ENCODE data around the gene TMEM145. TPM values are rescaled to one million over a fixed set of nuclear protein-coding genes. Genes with fewer than 3 reads are reported as not detected.

TMEM145 gene
- total RNA-seq, 4 donors from 2014 or later: not detected

DNA sequence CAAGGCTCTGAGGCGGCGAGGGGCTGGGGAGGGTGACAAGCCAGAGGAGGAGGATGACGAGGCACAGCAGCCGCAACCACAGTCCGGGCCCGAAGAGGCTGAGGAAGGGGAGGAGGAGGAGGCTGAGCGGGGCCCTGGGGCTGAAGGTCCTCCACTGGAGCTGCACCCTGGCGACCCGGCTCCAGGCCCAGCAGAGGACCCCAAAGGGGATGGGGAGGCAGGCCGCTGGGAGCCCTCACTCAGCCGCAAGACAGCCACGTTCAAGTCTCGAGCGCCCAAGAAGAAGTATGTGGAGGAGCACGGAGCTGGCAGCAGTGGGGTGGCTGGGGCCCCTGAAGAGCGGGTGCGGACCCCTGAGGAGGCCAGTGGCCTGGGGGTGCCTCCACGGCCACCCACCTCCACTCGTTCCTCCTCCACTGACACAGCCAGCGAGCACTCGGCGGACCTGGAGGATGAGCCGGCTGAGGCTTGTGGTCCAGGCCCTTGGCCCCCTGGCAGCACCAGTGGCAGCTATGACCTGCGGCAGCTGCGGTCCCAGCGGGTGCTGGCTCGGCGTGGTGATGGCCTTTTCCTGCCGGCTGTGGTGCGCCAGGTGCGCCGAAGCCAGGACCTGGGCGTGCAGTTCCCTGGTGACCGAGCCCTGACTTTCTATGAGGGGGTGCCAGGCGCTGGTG lies 41.1 kb upstream of the TMEM145 start:
- intact Hi-C loops (cut with DNase I): no loop called here
- TF ChIP-seq POLR2AphosphoS5 (IDR thresholded peaks at IDR 0.05): no peak
- TF ChIP-seq, protein P1, sequence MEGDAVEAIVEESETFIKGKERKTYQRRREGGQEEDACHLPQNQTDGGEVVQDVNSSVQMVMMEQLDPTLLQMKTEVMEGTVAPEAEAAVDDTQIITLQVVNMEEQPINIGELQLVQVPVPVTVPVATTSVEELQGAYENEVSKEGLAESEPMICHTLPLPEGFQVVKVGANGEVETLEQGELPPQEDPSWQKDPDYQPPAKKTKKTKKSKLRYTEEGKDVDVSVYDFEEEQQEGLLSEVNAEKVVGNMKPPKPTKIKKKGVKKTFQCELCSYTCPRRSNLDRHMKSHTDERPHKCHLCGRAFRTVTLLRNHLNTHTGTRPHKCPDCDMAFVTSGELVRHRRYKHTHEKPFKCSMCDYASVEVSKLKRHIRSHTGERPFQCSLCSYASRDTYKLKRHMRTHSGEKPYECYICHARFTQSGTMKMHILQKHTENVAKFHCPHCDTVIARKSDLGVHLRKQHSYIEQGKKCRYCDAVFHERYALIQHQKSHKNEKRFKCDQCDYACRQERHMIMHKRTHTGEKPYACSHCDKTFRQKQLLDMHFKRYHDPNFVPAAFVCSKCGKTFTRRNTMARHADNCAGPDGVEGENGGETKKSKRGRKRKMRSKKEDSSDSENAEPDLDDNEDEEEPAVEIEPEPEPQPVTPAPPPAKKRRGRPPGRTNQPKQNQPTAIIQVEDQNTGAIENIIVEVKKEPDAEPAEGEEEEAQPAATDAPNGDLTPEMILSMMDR (IDR thresholded peaks at IDR 0.05): no peak
- no peak for TF ChIP-seq POLR2A (IDR thresholded peaks at IDR 0.05; ENCODE audit: low read depth)
- no peak for TF ChIP-seq EP300 (IDR thresholded peaks at IDR 0.05)
- Histone ChIP-seq H3K27me3 (no peaks in the 10 kb centered on the region), H3K9me3 (no peaks in the 10 kb centered on the region), H3K4me1 (peaks cover 43 to 77% (median 72%) of the 10 kb centered on the region in 4 donors), H3K36me3 (peaks cover 21 to 54% (median 38%) of the 10 kb centered on the region in 4 donors), H3K27ac (replicated peaks in 1 of 4) (peak overlapping the region in 3 of 4 donors; percentile 94 to 96 (median 95)), H3K4me3 (no peak overlapping the region)
- DNase-seq (ENCODE audit: extremely low spot score): no peak
- 82% methylated on average over 17 of the region's 35 CpGs for WGBS

DNA sequence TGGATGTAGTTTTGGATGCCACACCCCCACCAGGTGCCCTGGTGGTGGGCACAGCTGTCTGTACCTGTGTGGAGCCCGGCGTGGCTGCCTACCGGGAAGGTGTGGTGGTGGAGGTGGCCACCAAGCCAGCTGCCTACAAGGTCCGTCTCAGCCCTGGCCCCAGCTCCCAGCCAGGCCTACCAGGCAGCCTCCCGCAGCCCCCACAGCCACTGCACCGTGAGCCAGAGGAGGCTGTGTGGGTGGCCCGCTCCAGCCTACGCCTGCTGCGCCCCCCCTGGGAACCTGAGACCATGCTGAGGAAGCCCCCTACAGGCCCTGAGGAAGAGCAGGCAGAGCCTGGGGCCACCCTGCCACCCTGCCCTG lies 40.6 kb upstream of the TMEM145 start:
- Histone ChIP-seq H3K27ac (replicated peaks in 1 of 4) (peak overlapping the region in 1 of 4 donors; percentile 17), H3K4me3 (no peak overlapping the region), H3K27me3 (no peaks in the 10 kb centered on the region), H3K4me1 (peaks cover 47 to 80% (median 76%) of the 10 kb centered on the region in 4 donors), H3K36me3 (peaks cover 21 to 54% (median 38%) of the 10 kb centered on the region in 4 donors), H3K9me3 (no peaks in the 10 kb centered on the region)
- WGBS: 80% methylated on average over 2 of the region's 9 CpGs
- intact Hi-C loops (cut with DNase I): no loop called here
- no peak for DNase-seq (ENCODE audit: extremely low spot score)
- TF ChIP-seq, protein P1 (IDR thresholded peaks at IDR 0.05): no peak
- no peak for TF ChIP-seq POLR2A (IDR thresholded peaks at IDR 0.05; ENCODE audit: low read depth)
- TF ChIP-seq POLR2AphosphoS5 (IDR thresholded peaks at IDR 0.05): no peak
- no peak for TF ChIP-seq EP300 (IDR thresholded peaks at IDR 0.05)

DNA sequence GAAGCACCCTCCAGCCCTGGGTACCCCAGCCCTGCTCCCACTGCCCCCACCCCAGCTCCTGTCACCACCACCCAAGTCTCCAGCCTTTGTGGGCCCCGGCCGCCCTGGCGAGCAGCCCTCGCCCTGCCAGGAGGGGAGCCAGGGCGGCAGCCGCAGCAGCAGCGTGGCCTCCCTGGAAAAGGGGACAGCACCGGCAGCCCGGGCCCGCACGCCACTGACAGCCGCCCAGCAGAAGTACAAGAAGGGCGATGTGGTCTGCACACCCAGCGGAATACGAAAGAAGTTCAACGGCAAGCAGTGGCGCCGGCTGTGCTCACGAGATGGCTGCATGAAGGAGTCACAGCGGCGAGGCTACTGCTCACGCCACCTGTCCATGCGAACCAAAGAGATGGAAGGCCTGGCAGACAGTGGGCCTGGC lies 40.1 kb upstream of the TMEM145 start:
- no peaks in the 10 kb centered on the region for H3K9me3 ChIP-seq
- peak overlapping the region in 1 of 4 donors; percentile 17 for H3K27ac ChIP-seq (replicated peaks in 1 of 4)
- TF ChIP-seq POLR2AphosphoS5 (IDR thresholded peaks at IDR 0.05): no peak
- TF ChIP-seq, protein P1 (IDR thresholded peaks at IDR 0.05): no peak
- TF ChIP-seq POLR2A (IDR thresholded peaks at IDR 0.05; ENCODE audit: low read depth): no peak
- TF ChIP-seq EP300 (IDR thresholded peaks at IDR 0.05): no peak
- intact Hi-C loops (cut with DNase I): no loop called here
- H3K36me3 ChIP-seq: peaks cover 21 to 54% (median 38%) of the 10 kb centered on the region in 4 donors
- H3K4me1 ChIP-seq: peaks cover 48 to 80% (median 76%) of the 10 kb centered on the region in 4 donors
- 90% methylated on average over 6 of the region's 23 CpGs for WGBS
- H3K27me3 ChIP-seq: no peaks in the 10 kb centered on the region
- H3K4me3 ChIP-seq: no peak overlapping the region
- no peak for DNase-seq (ENCODE audit: extremely low spot score)

DNA sequence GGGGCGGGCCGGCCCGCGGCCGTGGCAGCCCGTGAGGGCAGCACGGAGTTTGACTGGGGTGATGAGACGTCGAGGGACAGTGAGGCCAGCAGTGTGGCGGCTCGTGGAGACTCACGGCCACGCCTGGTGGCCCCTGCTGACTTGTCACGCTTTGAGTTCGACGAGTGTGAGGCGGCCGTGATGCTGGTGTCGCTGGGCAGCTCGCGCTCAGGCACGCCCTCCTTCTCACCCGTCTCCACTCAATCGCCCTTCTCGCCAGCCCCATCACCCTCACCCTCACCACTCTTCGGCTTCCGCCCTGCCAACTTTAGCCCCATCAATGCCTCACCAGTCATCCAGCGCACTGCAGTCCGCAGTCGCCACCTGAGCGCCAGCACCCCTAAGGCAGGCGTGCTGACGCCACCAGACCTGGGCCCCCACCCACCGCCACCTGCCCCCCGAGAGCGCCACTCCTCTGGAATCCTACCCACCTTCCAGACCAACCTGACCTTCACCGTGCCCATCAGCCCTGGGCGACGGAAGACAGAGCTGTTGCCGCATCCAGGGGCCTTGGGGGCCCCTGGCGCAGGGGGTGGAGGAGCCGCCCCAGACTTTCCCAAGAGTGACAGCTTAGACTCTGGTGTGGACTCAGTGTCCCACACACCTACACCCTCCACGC lies 39.6 kb upstream of the TMEM145 start:
- peaks cover 21 to 54% (median 38%) of the 10 kb centered on the region in 4 donors for H3K36me3 ChIP-seq
- peaks cover 53 to 85% (median 81%) of the 10 kb centered on the region in 4 donors for H3K4me1 ChIP-seq
- no peak for TF ChIP-seq POLR2AphosphoS5 (IDR thresholded peaks at IDR 0.05)
- H3K27me3 ChIP-seq: no peaks in the 10 kb centered on the region
- WGBS: 92% methylated on average over 41 of the region's 43 CpGs
- H3K4me3 ChIP-seq: no peak overlapping the region
- no peaks in the 10 kb centered on the region for H3K9me3 ChIP-seq
- H3K27ac ChIP-seq (replicated peaks in 1 of 4): no peak overlapping the region
- intact Hi-C loops (cut with DNase I): no loop called here
- DNase-seq (ENCODE audit: extremely low spot score): no peak

DNA sequence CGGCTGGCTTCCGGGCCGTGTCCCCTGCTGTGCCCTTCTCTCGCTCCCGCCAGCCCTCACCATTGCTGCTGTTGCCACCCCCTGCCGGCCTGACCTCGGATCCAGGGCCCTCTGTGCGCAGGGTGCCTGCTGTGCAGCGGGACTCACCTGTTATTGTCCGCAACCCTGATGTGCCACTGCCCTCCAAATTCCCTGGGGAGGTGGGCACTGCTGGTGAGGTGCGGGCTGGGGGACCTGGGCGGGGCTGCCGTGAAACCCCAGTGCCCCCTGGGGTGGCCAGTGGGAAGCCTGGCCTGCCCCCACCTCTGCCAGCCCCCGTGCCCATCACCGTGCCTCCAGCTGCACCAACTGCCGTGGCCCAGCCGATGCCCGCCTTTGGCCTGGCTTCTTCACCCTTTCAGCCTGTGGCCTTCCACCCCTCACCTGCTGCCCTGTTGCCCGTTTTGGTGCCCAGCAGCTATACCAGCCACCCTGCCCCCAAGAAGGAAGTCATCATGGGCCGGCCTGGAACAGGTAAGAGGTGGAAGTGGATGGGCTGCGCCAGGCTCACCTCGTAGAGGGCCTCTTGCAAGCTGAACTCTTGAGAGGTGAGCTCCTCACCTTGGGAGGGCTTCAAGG lies 38.9 kb upstream of the TMEM145 start:
- no peaks in the 10 kb centered on the region for H3K27me3 ChIP-seq
- DNase-seq (ENCODE audit: extremely low spot score): no peak
- intact Hi-C loops (cut with DNase I): no loop called here

More for the DNA sequence above, 38.9 kb upstream of the TMEM145 start:
- no peaks in the 10 kb centered on the region for H3K9me3 ChIP-seq
- H3K27ac ChIP-seq (replicated peaks in 1 of 4): peak overlapping the region in 1 of 4 donors; percentile 19
- peaks cover 21 to 54% (median 38%) of the 10 kb centered on the region in 4 donors for H3K36me3 ChIP-seq
- no peak overlapping the region for H3K4me3 ChIP-seq
- no peak for TF ChIP-seq POLR2A (IDR thresholded peaks at IDR 0.05; ENCODE audit: low read depth)
- TF ChIP-seq, protein P1 (IDR thresholded peaks at IDR 0.05): no peak
- TF ChIP-seq EP300 (IDR thresholded peaks at IDR 0.05): no peak
- no peak for TF ChIP-seq POLR2AphosphoS5 (IDR thresholded peaks at IDR 0.05)
- peaks cover 59 to 91% (median 87%) of the 10 kb centered on the region in 4 donors for H3K4me1 ChIP-seq
- 88% methylated on average over 13 of the region's 22 CpGs for WGBS

Data from esophagus muscularis mucosa (tissue), 4 donors.